ENCODE measurements around the gene SCAMP4. TPM values are rescaled to one million over a fixed set of nuclear protein-coding genes. Genes with fewer than 3 reads are reported as not detected.
"Not testable (repeated sequence)": the region's sequence is repeated elsewhere in the genome, so short reads cannot be mapped to it uniquely, and the experiment has no call there.

The SCAMP4 gene
- total RNA-seq, 3 donors from 2014 or later: 57.2 to 61.3 (median 59.8) TPM

DNA sequence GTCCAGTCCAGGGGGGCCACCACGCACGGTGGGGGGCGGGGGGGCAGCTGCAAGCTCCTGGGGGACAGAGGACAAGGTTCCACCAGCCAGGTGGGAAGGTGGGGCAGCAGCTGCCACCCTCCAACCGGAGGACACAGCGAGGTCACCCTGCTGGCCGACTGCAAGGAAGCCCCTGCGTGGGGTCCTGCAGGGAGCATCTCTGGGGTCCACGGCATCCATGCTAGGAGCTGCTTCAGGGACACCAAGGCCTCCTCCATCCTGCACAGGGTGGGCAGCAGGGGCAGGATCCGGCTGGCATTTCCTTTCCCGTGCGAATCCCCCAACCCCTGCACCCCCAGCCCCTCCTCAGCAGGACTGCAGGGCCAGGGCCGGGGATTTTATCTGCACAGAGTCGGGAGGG lies 33.6 kb upstream of the SCAMP4 start:
- Histone ChIP-seq H3K4me3 (no peak overlapping the region), H3K4me1 (ENCODE audit: low read depth) (peaks cover 16% of the 10 kb centered on the region), H3K36me3 (ENCODE audit: low read depth) (no peaks in the 10 kb centered on the region), H3K9me3 (no peaks in the 10 kb centered on the region)
- TF ChIP-seq, protein P1, sequence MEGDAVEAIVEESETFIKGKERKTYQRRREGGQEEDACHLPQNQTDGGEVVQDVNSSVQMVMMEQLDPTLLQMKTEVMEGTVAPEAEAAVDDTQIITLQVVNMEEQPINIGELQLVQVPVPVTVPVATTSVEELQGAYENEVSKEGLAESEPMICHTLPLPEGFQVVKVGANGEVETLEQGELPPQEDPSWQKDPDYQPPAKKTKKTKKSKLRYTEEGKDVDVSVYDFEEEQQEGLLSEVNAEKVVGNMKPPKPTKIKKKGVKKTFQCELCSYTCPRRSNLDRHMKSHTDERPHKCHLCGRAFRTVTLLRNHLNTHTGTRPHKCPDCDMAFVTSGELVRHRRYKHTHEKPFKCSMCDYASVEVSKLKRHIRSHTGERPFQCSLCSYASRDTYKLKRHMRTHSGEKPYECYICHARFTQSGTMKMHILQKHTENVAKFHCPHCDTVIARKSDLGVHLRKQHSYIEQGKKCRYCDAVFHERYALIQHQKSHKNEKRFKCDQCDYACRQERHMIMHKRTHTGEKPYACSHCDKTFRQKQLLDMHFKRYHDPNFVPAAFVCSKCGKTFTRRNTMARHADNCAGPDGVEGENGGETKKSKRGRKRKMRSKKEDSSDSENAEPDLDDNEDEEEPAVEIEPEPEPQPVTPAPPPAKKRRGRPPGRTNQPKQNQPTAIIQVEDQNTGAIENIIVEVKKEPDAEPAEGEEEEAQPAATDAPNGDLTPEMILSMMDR (IDR thresholded peaks at IDR 0.05): no peak
- ATAC-seq (no peak), DNase-seq (no peak)
- intact Hi-C loops (cut with DNase I, micrococcal nuclease): no loop called here

- TF ChIP-seq, protein P1 (IDR thresholded peaks at IDR 0.05): no peak
- Histone ChIP-seq H3K4me1 (ENCODE audit: low read depth) (peaks cover 16% of the 10 kb centered on the region), H3K4me3 (no peak overlapping the region)
Measured at GRCh38 chr19:1872807-1873523, 32.2 kb upstream of the SCAMP4 start.

GRCh38 chr19:1873524-1874473 lies 31.4 kb upstream of the SCAMP4 start:
- DNase-seq (peak in 2 of 3 donors; percentile 22 to 53), ATAC-seq (no peak)
- Histone ChIP-seq H3K4me3 (no peak overlapping the region), H3K36me3 (ENCODE audit: low read depth) (no peaks in the 10 kb centered on the region), H3K9me3 (no peaks in the 10 kb centered on the region), H3K4me1 (ENCODE audit: low read depth) (peaks cover 16% of the 10 kb centered on the region)
- TF ChIP-seq, protein P1 (IDR thresholded peaks at IDR 0.05): no peak
- intact Hi-C loops (cut with DNase I, micrococcal nuclease): no loop called here

More at GRCh38 chr19:1872807-1873523, 32.2 kb upstream of the SCAMP4 start:
- ATAC-seq (no peak), DNase-seq (peak in 2 of 3 donors; percentile 2 to 58)
- H3K36me3 ChIP-seq (ENCODE audit: low read depth): no peaks in the 10 kb centered on the region
- H3K9me3 ChIP-seq: no peaks in the 10 kb centered on the region
- intact Hi-C loops (cut with DNase I, micrococcal nuclease): no loop called here

DNA sequence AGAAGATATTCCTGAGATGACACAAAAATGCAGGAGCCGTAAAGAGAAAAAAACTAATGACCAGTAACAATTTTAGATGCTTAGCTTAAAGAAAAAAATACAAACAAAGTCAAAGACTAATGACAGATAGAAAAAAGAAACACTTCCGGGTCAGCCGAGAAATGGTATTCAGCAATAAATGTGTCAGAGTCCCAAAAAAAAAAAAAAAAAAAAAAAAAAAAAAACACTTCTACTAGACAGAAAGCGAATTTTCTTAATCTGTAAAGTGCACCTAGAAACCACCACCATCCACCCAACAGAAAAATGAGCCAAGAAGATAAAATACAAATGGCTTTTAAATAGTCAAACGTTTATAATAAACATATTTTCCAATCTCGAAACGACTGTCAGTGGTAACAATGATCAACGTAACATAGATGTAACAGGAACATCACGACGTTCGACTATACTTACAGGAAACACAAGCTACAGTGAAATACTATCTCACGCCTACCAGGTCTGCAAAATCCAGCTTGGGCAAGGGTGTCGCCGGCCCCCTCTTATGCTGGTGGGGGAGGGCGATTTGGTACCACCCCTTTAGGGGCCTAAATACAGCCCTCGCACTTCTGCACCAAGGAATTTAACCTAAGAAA lies 30.5 kb upstream of the SCAMP4 start:
- no peak for DNase-seq
- Histone ChIP-seq H3K36me3 (ENCODE audit: low read depth) (no peaks in the 10 kb centered on the region), H3K4me3 (no peak overlapping the region), H3K9me3 (no peaks in the 10 kb centered on the region), H3K4me1 (ENCODE audit: low read depth) (peaks cover 16% of the 10 kb centered on the region)
- no peak for ATAC-seq
- TF ChIP-seq, protein P1 (IDR thresholded peaks at IDR 0.05): no peak
- intact Hi-C loops (cut with DNase I, micrococcal nuclease): no loop called here

DNA sequence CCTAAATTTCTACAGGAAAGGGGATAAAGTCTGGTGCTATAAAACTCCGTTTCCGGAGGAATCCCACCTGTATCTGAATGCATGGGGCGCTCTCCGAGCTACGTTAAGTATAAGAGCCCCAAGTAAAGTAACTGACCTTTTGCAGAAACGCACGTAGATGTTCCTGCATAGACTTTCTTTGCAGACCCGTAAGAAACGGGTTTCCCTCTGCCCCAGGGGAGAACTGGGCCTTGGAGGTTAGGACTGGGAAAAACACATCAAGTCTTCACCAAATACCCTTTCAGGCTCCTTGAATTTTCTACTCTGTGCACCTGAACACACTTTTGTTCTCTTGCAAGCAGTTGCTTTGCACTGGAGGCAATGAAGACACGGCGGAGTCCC lies 29.9 kb upstream of the SCAMP4 start:
- H3K36me3 ChIP-seq (ENCODE audit: low read depth); intact Hi-C loops (cut with DNase I, micrococcal nuclease); H3K9me3 ChIP-seq: not testable (repeated sequence)
- peak; percentile 12 for ATAC-seq
- H3K4me1 ChIP-seq (ENCODE audit: low read depth): peaks cover 16% of the 10 kb centered on the region
- peak overlapping the region; percentile 80 for H3K4me3 ChIP-seq
- peak in 1 of 3 donors; percentile 3 for DNase-seq

Measured in mucosa of descending colon (tissue), 3 donors.